HepG2 (cell line): ENCODE data around the gene CFAP210. TPM values are rescaled to one million over a fixed set of nuclear protein-coding genes. Genes with fewer than 3 reads are reported as not detected.
A peak's percentile ranks its signal among the peaks of the same experiment; 100 is the strongest.

Experiments used
- ERF ChIP-seq: IDR thresholded peaks from 2 replicates; pipeline ENCODE4 v1.6.1; 2018; ENCODE audit warnings: missing biosample characterization, missing genetic modification reagents
- EZH2 ChIP-seq: conservative IDR thresholded peaks from 2 replicates; pipeline ENCODE4 v1.6.1; 2012; ENCODE audit warnings: mild to moderate bottlenecking, low read depth, low read length, moderate library complexity
- GATAD2A ChIP-seq: IDR thresholded peaks from 2 replicates; pipeline ENCODE4 v1.6.1; 2016
- GTF3A ChIP-seq: sonication (generic); formaldehyde crosslinking; conservative IDR thresholded peaks from 2 replicates; pipeline ENCODE4 v1.4.0; 2020; ENCODE audit warnings: mild to moderate bottlenecking, missing genetic modification reagents
- HCFC1 ChIP-seq: fragments of 150-350 bp; IDR thresholded peaks from 2 replicates; pipeline ENCODE4 v1.6.1; 2014; ENCODE audit warnings: low read depth, low read length
- HNRNPL ChIP-seq: fragments of 200-400 bp; formaldehyde crosslinking; IDR thresholded peaks from 2 replicates; pipeline ENCODE4 v1.6.1; 2017; ENCODE audit warnings: mild to moderate bottlenecking, low read depth, low read length
- SCMH1 ChIP-seq: sonication (generic); formaldehyde crosslinking; IDR thresholded peaks from 2 replicates; pipeline ENCODE4 v1.9.0; 2021; ENCODE audit warnings: missing genetic modification reagents, mild to moderate bottlenecking, borderline replicate concordance
- TAF1 ChIP-seq: sonication (generic); formaldehyde crosslinking; IDR thresholded peaks from 2 replicates; pipeline ENCODE4 v1.4.0; 2020; ENCODE audit warnings: missing genetic modification reagents
- ZFP82 ChIP-seq: sonication (generic); formaldehyde crosslinking; IDR thresholded peaks from 2 replicates; pipeline ENCODE4 v1.5.1; 2020; ENCODE audit warnings: mild to moderate bottlenecking, missing genetic modification reagents, borderline replicate concordance
- ZNF101 ChIP-seq: sonication (generic); formaldehyde crosslinking; IDR thresholded peaks from 2 replicates; pipeline ENCODE4 v1.4.0; 2020; ENCODE audit warnings: mild to moderate bottlenecking, low read depth, missing genetic modification reagents, borderline replicate concordance
- ZNF205 ChIP-seq: IDR thresholded peaks from 2 replicates; pipeline ENCODE4 v1.6.1; 2018; ENCODE audit warnings: missing biosample characterization, missing genetic modification reagents
- ZNF430 ChIP-seq: sonication (generic); formaldehyde crosslinking; IDR thresholded peaks from 2 replicates; pipeline ENCODE4 v1.9.0; 2021; ENCODE audit warnings: mild to moderate bottlenecking, missing genetic modification reagents
- ZNF510 ChIP-seq: sonication (generic); formaldehyde crosslinking; IDR thresholded peaks from 2 replicates; pipeline ENCODE4 v1.4.0; 2020; ENCODE audit warnings: low read depth, mild to moderate bottlenecking, missing genetic modification reagents
- ZNF746 ChIP-seq: sonication (generic); formaldehyde crosslinking; IDR thresholded peaks from 2 replicates; pipeline ENCODE4 v1.8.0; 2022; ENCODE audit warnings: mild to moderate bottlenecking, missing genetic modification reagents
- ZSCAN9 ChIP-seq: IDR thresholded peaks from 2 replicates; pipeline ENCODE4 v1.6.1; 2016; ENCODE audit warnings: borderline replicate concordance
- polyA plus RNA-seq, 8 experiments: library from polyadenylated mRNA; depleted of rRNA in 3 of 8; stranded (reverse) in 7 of 8; unstranded in 1 of 8; fragments of >200 nt; fragmentation: Illumina TruSeq in 4 of 8; extraction: Trizol in 4 of 8; gene quantifications; 2 replicates each; pipeline versions ENCODE4 v1.2.1 to v1.2.3, GENCODE V29; 2011 to 2016; ENCODE audit warnings: low read depth in 4 of 8, missing spikeins in 1 of 8, mixed read lengths in 1 of 8; ENCODE audit not compliant: insufficient read depth in 1 of 8
- total RNA-seq, 5 experiments: library from RNA; depleted of rRNA; stranded (reverse); fragments of >200 nt; fragmentation: Illumina TruSeq; extraction: Trizol; gene quantifications; 2 replicates each; pipeline ENCODE4 v1.2.3, GENCODE V29; 2016; ENCODE audit warnings: low read depth in 1 of 5
- TF ChIP-seq, protein P1 (sequence below): sonication (generic); formaldehyde crosslinking; conservative IDR thresholded peaks from 2 replicates; pipeline ENCODE4 v1.4.0; 2020; ENCODE audit warnings: missing genetic modification reagents
- TF ChIP-seq, protein P2 (sequence below): sonication (generic); formaldehyde crosslinking; IDR thresholded peaks from 2 replicates; pipeline ENCODE4 v1.8.0; 2022; ENCODE audit warnings: mild to moderate bottlenecking, missing genetic modification reagents; ENCODE audit not compliant: insufficient replicate concordance
- TF ChIP-seq, protein P3 (sequence below): sonication (generic); formaldehyde crosslinking; IDR thresholded peaks from 2 replicates; pipeline ENCODE4 v1.4.0; 2020; ENCODE audit warnings: mild to moderate bottlenecking, missing genetic modification reagents
- TF ChIP-seq, protein P4 (sequence below): sonication (generic); formaldehyde crosslinking; IDR thresholded peaks from 2 replicates; pipeline ENCODE4 v1.4.0; 2020; ENCODE audit warnings: missing genetic modification reagents, borderline replicate concordance

CFAP210 gene
- total and polyA plus RNA-seq, 2 of the 13 experiments (the other 11 are each of a cell fraction or from before 2014, with no cell fraction given) = 0.18 TPM; not detected in 1

DNA sequence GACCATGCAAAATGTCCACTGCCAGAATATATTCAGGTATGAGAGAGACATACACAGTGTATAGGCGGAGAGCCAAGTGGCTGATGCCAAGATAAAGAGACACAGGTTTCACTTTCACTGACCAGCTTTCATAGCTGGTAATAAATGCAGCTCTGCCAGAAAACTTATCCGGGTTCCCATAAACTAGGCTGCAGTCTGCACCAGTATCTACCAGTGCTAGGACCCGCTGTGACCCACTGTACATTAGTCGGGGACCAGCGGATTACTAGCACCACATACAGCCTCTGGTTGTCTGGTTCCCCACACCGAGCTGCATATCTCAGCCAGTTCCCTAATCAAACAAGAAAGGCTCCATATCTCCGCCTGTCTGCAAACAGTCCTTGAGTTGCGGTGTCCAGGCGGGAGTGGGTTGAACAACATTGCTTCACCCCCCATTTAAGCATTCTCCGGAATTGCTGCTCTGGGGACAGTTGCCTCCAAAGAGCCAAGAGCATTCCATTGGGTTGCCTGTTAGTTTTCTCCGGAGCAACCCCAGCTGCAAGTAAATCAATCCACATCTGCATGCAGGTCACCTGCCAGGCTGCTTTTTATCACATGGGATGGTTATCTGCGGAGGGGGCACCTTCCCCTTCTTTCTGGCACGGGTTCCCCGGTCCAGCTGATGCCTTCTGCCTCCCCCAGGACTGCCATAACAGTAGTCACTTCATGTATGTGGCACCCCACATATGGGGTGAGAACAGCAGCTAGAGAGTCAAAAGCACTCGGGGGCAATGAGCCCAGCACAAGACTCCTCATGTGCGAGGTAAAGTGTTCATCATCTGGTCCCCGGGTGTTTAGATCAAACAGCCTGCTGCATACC lies 21.4 kb upstream of the CFAP210 start (continued):
- TF ChIP-seq, protein P1, sequence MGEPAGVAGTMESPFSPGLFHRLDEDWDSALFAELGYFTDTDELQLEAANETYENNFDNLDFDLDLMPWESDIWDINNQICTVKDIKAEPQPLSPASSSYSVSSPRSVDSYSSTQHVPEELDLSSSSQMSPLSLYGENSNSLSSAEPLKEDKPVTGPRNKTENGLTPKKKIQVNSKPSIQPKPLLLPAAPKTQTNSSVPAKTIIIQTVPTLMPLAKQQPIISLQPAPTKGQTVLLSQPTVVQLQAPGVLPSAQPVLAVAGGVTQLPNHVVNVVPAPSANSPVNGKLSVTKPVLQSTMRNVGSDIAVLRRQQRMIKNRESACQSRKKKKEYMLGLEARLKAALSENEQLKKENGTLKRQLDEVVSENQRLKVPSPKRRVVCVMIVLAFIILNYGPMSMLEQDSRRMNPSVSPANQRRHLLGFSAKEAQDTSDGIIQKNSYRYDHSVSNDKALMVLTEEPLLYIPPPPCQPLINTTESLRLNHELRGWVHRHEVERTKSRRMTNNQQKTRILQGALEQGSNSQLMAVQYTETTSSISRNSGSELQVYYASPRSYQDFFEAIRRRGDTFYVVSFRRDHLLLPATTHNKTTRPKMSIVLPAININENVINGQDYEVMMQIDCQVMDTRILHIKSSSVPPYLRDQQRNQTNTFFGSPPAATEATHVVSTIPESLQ = peak; percentile 63; the same call in 1 of the 2 replicates
- peak; percentile 23; the same call in 1 of the 2 replicates for TF ChIP-seq GTF3A
- TF ChIP-seq, protein P2, sequence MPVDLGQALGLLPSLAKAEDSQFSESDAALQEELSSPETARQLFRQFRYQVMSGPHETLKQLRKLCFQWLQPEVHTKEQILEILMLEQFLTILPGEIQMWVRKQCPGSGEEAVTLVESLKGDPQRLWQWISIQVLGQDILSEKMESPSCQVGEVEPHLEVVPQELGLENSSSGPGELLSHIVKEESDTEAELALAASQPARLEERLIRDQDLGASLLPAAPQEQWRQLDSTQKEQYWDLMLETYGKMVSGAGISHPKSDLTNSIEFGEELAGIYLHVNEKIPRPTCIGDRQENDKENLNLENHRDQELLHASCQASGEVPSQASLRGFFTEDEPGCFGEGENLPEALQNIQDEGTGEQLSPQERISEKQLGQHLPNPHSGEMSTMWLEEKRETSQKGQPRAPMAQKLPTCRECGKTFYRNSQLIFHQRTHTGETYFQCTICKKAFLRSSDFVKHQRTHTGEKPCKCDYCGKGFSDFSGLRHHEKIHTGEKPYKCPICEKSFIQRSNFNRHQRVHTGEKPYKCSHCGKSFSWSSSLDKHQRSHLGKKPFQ = no peak
- TF ChIP-seq ZNF510 (CRISPR knock-in tag) = 0 out of 2 replicates have a peak, but pooled peaks have one; percentile 60
- TF ChIP-seq, protein P3, sequence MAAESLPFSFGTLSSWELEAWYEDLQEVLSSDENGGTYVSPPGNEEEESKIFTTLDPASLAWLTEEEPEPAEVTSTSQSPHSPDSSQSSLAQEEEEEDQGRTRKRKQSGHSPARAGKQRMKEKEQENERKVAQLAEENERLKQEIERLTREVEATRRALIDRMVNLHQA = no peak
- TF ChIP-seq, protein P4, sequence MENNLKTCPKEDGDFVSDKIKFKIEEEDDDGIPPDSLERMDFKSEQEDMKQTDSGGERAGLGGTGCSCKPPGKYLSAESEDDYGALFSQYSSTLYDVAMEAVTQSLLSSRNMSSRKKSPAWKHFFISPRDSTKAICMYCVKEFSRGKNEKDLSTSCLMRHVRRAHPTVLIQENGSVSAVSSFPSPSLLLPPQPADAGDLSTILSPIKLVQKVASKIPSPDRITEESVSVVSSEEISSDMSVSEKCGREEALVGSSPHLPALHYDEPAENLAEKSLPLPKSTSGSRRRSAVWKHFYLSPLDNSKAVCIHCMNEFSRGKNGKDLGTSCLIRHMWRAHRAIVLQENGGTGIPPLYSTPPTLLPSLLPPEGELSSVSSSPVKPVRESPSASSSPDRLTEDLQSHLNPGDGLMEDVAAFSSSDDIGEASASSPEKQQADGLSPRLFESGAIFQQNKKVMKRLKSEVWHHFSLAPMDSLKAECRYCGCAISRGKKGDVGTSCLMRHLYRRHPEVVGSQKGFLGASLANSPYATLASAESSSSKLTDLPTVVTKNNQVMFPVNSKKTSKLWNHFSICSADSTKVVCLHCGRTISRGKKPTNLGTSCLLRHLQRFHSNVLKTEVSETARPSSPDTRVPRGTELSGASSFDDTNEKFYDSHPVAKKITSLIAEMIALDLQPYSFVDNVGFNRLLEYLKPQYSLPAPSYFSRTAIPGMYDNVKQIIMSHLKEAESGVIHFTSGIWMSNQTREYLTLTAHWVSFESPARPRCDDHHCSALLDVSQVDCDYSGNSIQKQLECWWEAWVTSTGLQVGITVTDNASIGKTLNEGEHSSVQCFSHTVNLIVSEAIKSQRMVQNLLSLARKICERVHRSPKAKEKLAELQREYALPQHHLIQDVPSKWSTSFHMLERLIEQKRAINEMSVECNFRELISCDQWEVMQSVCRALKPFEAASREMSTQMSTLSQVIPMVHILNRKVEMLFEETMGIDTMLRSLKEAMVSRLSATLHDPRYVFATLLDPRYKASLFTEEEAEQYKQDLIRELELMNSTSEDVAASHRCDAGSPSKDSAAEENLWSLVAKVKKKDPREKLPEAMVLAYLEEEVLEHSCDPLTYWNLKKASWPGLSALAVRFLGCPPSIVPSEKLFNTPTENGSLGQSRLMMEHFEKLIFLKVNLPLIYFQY = 0 out of 2 replicates have a peak, but pooled peaks have one; percentile 49
- peak; percentile 41 for TF ChIP-seq ERF (CRISPR knock-in tag)
- TF ChIP-seq TAF1 (CRISPR knock-in tag) = peak; percentile 52; the same call in 1 of the 2 replicates
- peak; percentile 37; the same call in 1 of the 2 replicates for TF ChIP-seq ZNF430 (CRISPR knock-in tag)
- TF ChIP-seq SCMH1 (CRISPR knock-in tag) = no peak
- no peak for TF ChIP-seq EZH2
- TF ChIP-seq ZSCAN9 (CRISPR knock-in tag) = peak; percentile 63; the same call in 1 of the 2 replicates
- TF ChIP-seq HNRNPL = no peak
- TF ChIP-seq ZNF205 (CRISPR knock-in tag) = peak; percentile 62; the same call in 1 of the 2 replicates
- no peak for TF ChIP-seq HCFC1
- TF ChIP-seq ZNF101 (CRISPR knock-in tag) = no peak
- no peak for TF ChIP-seq ZFP82
- TF ChIP-seq GATAD2A (CRISPR knock-in tag) = peak; percentile 86
- peak; percentile 71; the same call in 1 of the 2 replicates for TF ChIP-seq ZNF746 (CRISPR knock-in tag)
